ENCODE measurements around the gene PRKCB. TPM values are rescaled to one million over a fixed set of nuclear protein-coding genes. Genes with fewer than 3 reads are reported as not detected.

PRKCB gene
- total RNA-seq, 3 donors from 2014 or later, result 1.3 to 5.3 (median 4.7) TPM

DNA sequence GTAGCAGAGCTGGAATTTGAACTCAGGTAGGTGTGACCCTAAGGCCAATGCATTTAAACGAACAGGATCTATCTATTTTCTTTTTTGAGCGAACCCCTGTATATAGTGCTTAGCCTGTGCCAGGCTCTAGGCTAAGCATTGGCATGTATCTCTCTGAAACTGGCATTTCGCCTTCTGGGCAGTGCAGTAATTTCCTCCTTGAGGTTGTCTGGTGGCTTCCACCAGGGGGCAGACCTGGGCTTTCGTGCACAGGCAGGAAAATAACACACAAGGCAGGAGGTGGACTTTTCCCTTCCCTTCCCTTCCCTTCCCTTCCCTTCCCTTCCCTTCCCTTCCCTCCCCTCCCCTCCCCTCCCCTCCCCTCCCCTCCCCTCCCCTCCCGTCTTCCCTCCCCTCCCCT, 34.4 kb upstream of the PRKCB start:
- Histone ChIP-seq H3K4me3 (no peak overlapping the region), H3K9me3 (no peaks in the 10 kb centered on the region), H3K36me3 (no peaks in the 10 kb centered on the region), H3K4me1 (no peaks in the 10 kb centered on the region), H3K27me3 (no peaks in the 10 kb centered on the region), H3K27ac (no peak overlapping the region)
- intact Hi-C loops (cut with DNase I; ENCODE audit: low total_unique reads), result no loop called here
- TF ChIP-seq CTCF (IDR thresholded peaks at IDR 0.05), result peak in 2 of 3 donors; percentile 39 to 42
- TF ChIP-seq POLR2A (IDR thresholded peaks at IDR 0.05), result no peak
- DNase-seq (ENCODE audit: low spot score in 2 of 2), result peak; percentile 49 to 57

GRCh38 chr16:23802776-23803175, 33.0 kb upstream of the PRKCB start:
- H3K27ac ChIP-seq, result no peak overlapping the region
- H3K36me3 ChIP-seq, result no peaks in the 10 kb centered on the region
- no peak for DNase-seq (ENCODE audit: low spot score in 2 of 2)
- no peaks in the 10 kb centered on the region for H3K4me1 ChIP-seq
- intact Hi-C loops (cut with DNase I; ENCODE audit: low total_unique reads), result no loop called here
- no peaks in the 10 kb centered on the region for H3K9me3 ChIP-seq
- H3K27me3 ChIP-seq, result no peaks in the 10 kb centered on the region
- no peak for TF ChIP-seq POLR2A (IDR thresholded peaks at IDR 0.05)
- no peak for TF ChIP-seq POLR2AphosphoS5 (IDR thresholded peaks at IDR 0.05)
- no peak for TF ChIP-seq CTCF (IDR thresholded peaks at IDR 0.05)
- H3K4me3 ChIP-seq, result no peak overlapping the region

- intact Hi-C loops (cut with DNase I; ENCODE audit: low total_unique reads), result no loop called here
- H3K27ac ChIP-seq, result no peak overlapping the region
- DNase-seq (ENCODE audit: low spot score in 2 of 2), result no peak
- peak in 2 of 3 donors; percentile 16 to 28 for TF ChIP-seq CTCF (IDR thresholded peaks at IDR 0.05)
- TF ChIP-seq POLR2A (IDR thresholded peaks at IDR 0.05), result no peak
- TF ChIP-seq POLR2AphosphoS5 (IDR thresholded peaks at IDR 0.05), result no peak
- H3K9me3 ChIP-seq, result no peaks in the 10 kb centered on the region
- no peaks in the 10 kb centered on the region for H3K27me3 ChIP-seq
- no peaks in the 10 kb centered on the region for H3K4me1 ChIP-seq
- no peaks in the 10 kb centered on the region for H3K36me3 ChIP-seq
- peak overlapping the region in 1 of 3 donors; percentile 24 for H3K4me3 ChIP-seq
These were observed 32.1 kb upstream of the PRKCB start for GRCh38 chr16:23803591-23804123.

- Histone ChIP-seq H3K27me3 (peaks cover 0 to 4% of the 10 kb centered on the region in 2 donors), H3K27ac (no peak overlapping the region), H3K36me3 (no peaks in the 10 kb centered on the region), H3K9me3 (no peaks in the 10 kb centered on the region), H3K4me3 (no peak overlapping the region), H3K4me1 (no peaks in the 10 kb centered on the region)
- intact Hi-C loops (cut with DNase I; ENCODE audit: low total_unique reads), result no loop called here
- no peak for DNase-seq (ENCODE audit: low spot score in 2 of 2)
- TF ChIP-seq POLR2A (IDR thresholded peaks at IDR 0.05) (no peak), CTCF (IDR thresholded peaks at IDR 0.05) (no peak), POLR2AphosphoS5 (IDR thresholded peaks at IDR 0.05) (no peak)
These were observed 28.8 kb upstream of the PRKCB start for GRCh38 chr16:23807028-23807427.

DNA sequence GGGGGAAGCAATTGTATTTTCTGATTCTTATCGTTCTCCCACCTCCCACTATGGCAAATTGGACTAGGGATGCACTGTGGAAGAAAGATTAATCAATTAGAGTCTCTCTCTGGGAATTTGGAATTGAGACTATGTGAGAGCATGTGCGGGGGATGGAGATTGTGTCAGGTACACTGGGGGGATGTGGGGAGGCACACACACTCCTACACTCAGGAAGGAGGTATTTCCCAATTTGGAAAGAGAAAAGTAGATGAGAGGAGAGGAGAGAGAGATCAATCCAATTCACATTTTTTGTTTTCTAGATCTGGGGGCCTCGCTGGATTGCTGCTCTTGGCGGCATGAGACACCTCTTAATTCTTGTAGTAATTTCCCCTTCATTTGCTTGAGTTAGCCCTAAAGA, 14.3 kb upstream of the PRKCB start:
- DNase-seq (ENCODE audit: low spot score in 2 of 2), result no peak
- H3K27ac ChIP-seq, result no peak overlapping the region
- H3K9me3 ChIP-seq, result no peaks in the 10 kb centered on the region
- H3K4me1 ChIP-seq, result no peaks in the 10 kb centered on the region
- H3K36me3 ChIP-seq, result no peaks in the 10 kb centered on the region
- no peak overlapping the region for H3K4me3 ChIP-seq
- intact Hi-C loops (cut with DNase I; ENCODE audit: low total_unique reads), result no loop called here
- no peak for TF ChIP-seq POLR2AphosphoS5 (IDR thresholded peaks at IDR 0.05)
- peaks cover 0 to 15% of the 10 kb centered on the region in 2 donors for H3K27me3 ChIP-seq
